IMR-90 (cell line): ENCODE results near the gene BCL11A.

Experiments used
- BHLHE40 ChIP-seq: fragments of 150-350 bp; IDR thresholded peaks from 2 replicates; pipeline ENCODE4 v1.6.1; 2016; ENCODE audit warnings: mild to moderate bottlenecking, low read depth, low read length
- CEBPB ChIP-seq: IDR thresholded peaks from 2 replicates; pipeline ENCODE4 v1.6.1; 2012; ENCODE audit warnings: low read depth, low read length, improper control_type of control experiment
- CTCF ChIP-seq: conservative IDR thresholded peaks from 2 replicates; pipeline ENCODE4 v1.5.1; 2012; ENCODE audit warnings: mild to moderate bottlenecking, low read depth, low read length, improper control_type of control experiment
- ELK1 ChIP-seq: fragments of 150-350 bp; IDR thresholded peaks from 2 replicates; pipeline ENCODE4 v1.6.1; 2016; ENCODE audit warnings: low read depth, mild to moderate bottlenecking, low read length, moderate library complexity, borderline replicate concordance
- FOS ChIP-seq: fragments of 150-350 bp; IDR thresholded peaks from 2 replicates; pipeline ENCODE4 v1.6.1; 2016; ENCODE audit warnings: low read depth, low read length
- MAFK ChIP-seq: IDR thresholded peaks from 2 replicates; pipeline ENCODE4 v1.6.1; 2012; ENCODE audit warnings: low read depth, low read length, improper control_type of control experiment
- MXI1 ChIP-seq: IDR thresholded peaks from 2 replicates; pipeline ENCODE4 v1.6.1; 2012; ENCODE audit warnings: low read depth, mild to moderate bottlenecking, low read length, moderate library complexity, borderline replicate concordance
- POLR2A ChIP-seq: IDR thresholded peaks from 2 replicates; pipeline ENCODE4 v1.6.1; 2012; ENCODE audit warnings: mild to moderate bottlenecking, low read depth, low read length
- RCOR1 ChIP-seq: IDR thresholded peaks from 2 replicates; pipeline ENCODE4 v1.6.1; 2012; ENCODE audit warnings: mild to moderate bottlenecking, low read length, improper control_type of control experiment; ENCODE audit not compliant: insufficient replicate concordance
- RFX5 ChIP-seq: IDR thresholded peaks from 2 replicates; pipeline ENCODE4 v1.8.0; 2012; ENCODE audit warnings: low read depth, mild to moderate bottlenecking, low read length, moderate library complexity
- USF2 ChIP-seq: fragments of 150-350 bp; IDR thresholded peaks from 2 replicates; pipeline ENCODE4 v1.6.1; 2017; ENCODE audit warnings: mild to moderate bottlenecking, antibody characterized with exemption, low read length, low read depth

GRCh38 chr2:60535685-60536312 lies 17.7 kb downstream of the BCL11A start:
- TF ChIP-seq CTCF (no peak), MXI1 (no peak), USF2 (no peak), POLR2A (no peak), FOS (no peak), ELK1 (no peak), CEBPB (no peak), RCOR1 (no peak), BHLHE40 (no peak), RFX5 (no peak), MAFK (no peak)
